BLaER1 treated with 17β-estradiol and CSF1 and Interleukin-3, amounts not matched to agents 10 nM and 100 nM (cell line): ENCODE measurements around the gene CCDC47.
A peak's percentile ranks its signal among the peaks of the same experiment; 100 is the strongest.
"Not testable (repeated sequence)": the region's sequence is repeated elsewhere in the genome, so short reads cannot be mapped to it uniquely, and the experiment has no call there.

Experiments used
- H3K27ac ChIP-seq, 11 experiments: shearing (Covaris generic); formaldehyde crosslinking; 2 replicates each; pipeline ENCODE4 v1.8.1; 2022
- H3K27me3 ChIP-seq, 11 experiments: shearing (Covaris generic); formaldehyde crosslinking; 2 replicates each; pipeline ENCODE4 v1.8.1; 2022
- H3K36me3 ChIP-seq, 11 experiments: shearing (Covaris generic); formaldehyde crosslinking; 2 replicates each; pipeline ENCODE4 v1.8.1; 2022
- H3K4me1 ChIP-seq, 10 experiments: shearing (Covaris generic); formaldehyde crosslinking; 2 replicates each; pipeline ENCODE4 v1.8.1; 2022
- H3K4me2 ChIP-seq, 11 experiments: shearing (Covaris generic); formaldehyde crosslinking; 2 replicates each; pipeline ENCODE4 v1.8.1; 2022
- H3K4me3 ChIP-seq, 10 experiments: shearing (Covaris generic); formaldehyde crosslinking; 2 replicates each; pipeline ENCODE4 v1.8.1; 2022
- H3K9ac ChIP-seq, 11 experiments: shearing (Covaris generic); formaldehyde crosslinking; 2 replicates each; pipeline ENCODE4 v1.8.1; 2022
- H3K9me3 ChIP-seq, 11 experiments: shearing (Covaris generic); formaldehyde crosslinking; replicated peaks in 1 of 11; 2 replicates each; pipeline ENCODE4 v1.8.1; 2022
- H4K20me1 ChIP-seq, 11 experiments: shearing (Covaris generic); formaldehyde crosslinking; 2 replicates each; pipeline ENCODE4 v1.8.1; 2022
- Cebpa-rat ChIP-seq, 11 experiments: shearing (Covaris generic); IDR thresholded peaks; 2 replicates each; pipeline ENCODE4 v1.8.1; 2022

The CCDC47 gene

GRCh38 chr17:63740464-63741142 lies 32.8 kb downstream of the CCDC47 start:
- no peak for TF ChIP-seq Cebpa-rat (IDR thresholded peaks at IDR 0.05)
- Histone ChIP-seq H3K9ac (peak overlapping the region; percentile 90 to 96 (median 93)), H3K9me3 (no peaks in the 10 kb centered on the region), H3K27ac (peak overlapping the region; percentile 82 to 93 (median 89)), H3K36me3 (peaks cover 3 to 34% (median 15%) of the 10 kb centered on the region in 11 experiments; a peak in 21 of 22 replicates), H3K27me3 (no peaks in the 10 kb centered on the region), H3K4me1 (peaks cover 24 to 53% (median 30%) of the 10 kb centered on the region in 10 experiments), H3K4me3 (peak overlapping the region; percentile 84 to 99 (median 88)), H3K4me2 (peak overlapping the region; percentile 80 to 94 (median 87)), H4K20me1 (peaks cover 0 to 13% (median 4%) of the 10 kb centered on the region in 11 experiments; a peak in 9 of 22 replicates)

- H3K9ac ChIP-seq: no peak overlapping the region
- no peak overlapping the region for H3K27ac ChIP-seq
- H3K9me3 ChIP-seq: no peaks in the 10 kb centered on the region
- H3K27me3 ChIP-seq: no peaks in the 10 kb centered on the region
- peaks cover 4 to 44% (median 25%) of the 10 kb centered on the region in 11 experiments; a peak in 18 of 22 replicates for H3K36me3 ChIP-seq
- no peak for TF ChIP-seq Cebpa-rat (IDR thresholded peaks at IDR 0.05)
- H3K4me2 ChIP-seq: peak overlapping the region in 3 of 11 experiments; percentile 46 to 70 (median 66); a peak in 6 of 22 replicates
- H3K4me1 ChIP-seq: peaks cover 7 to 57% (median 7%) of the 10 kb centered on the region in 10 experiments
- H4K20me1 ChIP-seq: peaks cover 0 to 46% (median 8%) of the 10 kb centered on the region in 11 experiments; a peak in 11 of 22 replicates
- H3K4me3 ChIP-seq: no peak overlapping the region
Observed at GRCh38 chr17:63735691-63736090, 37.7 kb downstream of the CCDC47 start.

GRCh38 chr17:63722403-63722802 lies 51.0 kb downstream of the CCDC47 start:
- Histone ChIP-seq H3K36me3 (peaks cover 59 to 99% (median 78%) of the 10 kb centered on the region in 11 experiments), H3K4me3 (no peak overlapping the region), H3K4me2 (no peak overlapping the region), H3K9me3 (no peaks in the 10 kb centered on the region), H3K27me3 (no peaks in the 10 kb centered on the region), H3K4me1 (peaks cover 0 to 4% (median 0%) of the 10 kb centered on the region in 10 experiments; a peak in 1 of 20 replicates), H3K9ac (no peak overlapping the region), H4K20me1 (peaks cover 0 to 3% (median 0%) of the 10 kb centered on the region in 11 experiments; a peak in 1 of 22 replicates), H3K27ac (no peak overlapping the region)
- TF ChIP-seq Cebpa-rat (IDR thresholded peaks at IDR 0.05): no peak

GRCh38 chr17:63720194-63720593 lies 53.2 kb downstream of the CCDC47 start:
- not testable (repeated sequence) for H3K4me2 ChIP-seq, H3K9me3 ChIP-seq, H3K27me3 ChIP-seq, H3K9ac ChIP-seq, H3K4me1 ChIP-seq, H3K4me3 ChIP-seq, H3K27ac ChIP-seq, H4K20me1 ChIP-seq
- peaks cover 51 to 99% (median 77%) of the 10 kb centered on the region in 11 experiments for H3K36me3 ChIP-seq

- no peak overlapping the region for H3K27ac ChIP-seq
- H3K36me3 ChIP-seq: peaks cover 50 to 99% (median 77%) of the 10 kb centered on the region in 11 experiments
- peaks cover 0 to 7% (median 1%) of the 10 kb centered on the region in 10 experiments; a peak in 10 of 20 replicates for H3K4me1 ChIP-seq
- H3K9ac ChIP-seq: no peak overlapping the region
- no peak for TF ChIP-seq Cebpa-rat (IDR thresholded peaks at IDR 0.05)
- no peaks in the 10 kb centered on the region for H3K9me3 ChIP-seq
- H3K4me3 ChIP-seq: no peak overlapping the region
- H3K27me3 ChIP-seq: no peaks in the 10 kb centered on the region
- no peak overlapping the region for H3K4me2 ChIP-seq
- no peaks in the 10 kb centered on the region; a peak in 1 of 22 replicates for H4K20me1 ChIP-seq
Observed at GRCh38 chr17:63718988-63719387, 54.4 kb downstream of the CCDC47 start.

GRCh38 chr17:63716426-63716825 lies 57.0 kb downstream of the CCDC47 start:
- no peak for TF ChIP-seq Cebpa-rat (IDR thresholded peaks at IDR 0.05)
- no peak overlapping the region for H3K9ac ChIP-seq
- no peaks in the 10 kb centered on the region; a peak in 1 of 22 replicates for H4K20me1 ChIP-seq
- peaks cover 0 to 16% (median 9%) of the 10 kb centered on the region in 10 experiments; a peak in 12 of 20 replicates for H3K4me1 ChIP-seq
- H3K27ac ChIP-seq: no peak overlapping the region
- H3K4me3 ChIP-seq: no peak overlapping the region
- no peaks in the 10 kb centered on the region for H3K27me3 ChIP-seq
- no peak overlapping the region for H3K4me2 ChIP-seq
- H3K9me3 ChIP-seq: no peaks in the 10 kb centered on the region
- H3K36me3 ChIP-seq: peaks cover 69 to 99% (median 88%) of the 10 kb centered on the region in 11 experiments

- H3K9me3 ChIP-seq: no peaks in the 10 kb centered on the region
- H3K4me3 ChIP-seq: no peak overlapping the region
- no peak overlapping the region for H3K27ac ChIP-seq
- H3K27me3 ChIP-seq: no peaks in the 10 kb centered on the region
- H3K4me2 ChIP-seq: peak overlapping the region in 1 of 11 experiments; percentile 52; a peak in 1 of 22 replicates
- H3K4me1 ChIP-seq: peaks cover 0 to 16% (median 9%) of the 10 kb centered on the region in 10 experiments; a peak in 12 of 20 replicates
- H4K20me1 ChIP-seq: peaks cover 0 to 4% (median 0%) of the 10 kb centered on the region in 11 experiments; a peak in 5 of 22 replicates
- H3K9ac ChIP-seq: peak overlapping the region in 1 of 11 experiments; percentile 11; a peak in 1 of 22 replicates
- H3K36me3 ChIP-seq: peaks cover 80 to 99% (median 91%) of the 10 kb centered on the region in 11 experiments
- no peak for TF ChIP-seq Cebpa-rat (IDR thresholded peaks at IDR 0.05)
Observed at GRCh38 chr17:63714550-63715277, 58.7 kb downstream of the CCDC47 start.

- H3K4me1 ChIP-seq: peaks cover 28 to 44% (median 37%) of the 10 kb centered on the region in 10 experiments
- H3K4me3 ChIP-seq: no peak overlapping the region
- peaks cover 84 to 99% (median 91%) of the 10 kb centered on the region in 11 experiments for H3K36me3 ChIP-seq
- no peak overlapping the region for H3K27ac ChIP-seq
- no peak overlapping the region for H3K4me2 ChIP-seq
- H3K9ac ChIP-seq: no peak overlapping the region
- peaks cover 0 to 33% (median 25%) of the 10 kb centered on the region in 11 experiments; a peak in 18 of 22 replicates for H4K20me1 ChIP-seq
- no peaks in the 10 kb centered on the region for H3K9me3 ChIP-seq
- TF ChIP-seq Cebpa-rat (IDR thresholded peaks at IDR 0.05): no peak
- no peaks in the 10 kb centered on the region for H3K27me3 ChIP-seq
Observed at GRCh38 chr17:63709110-63709509, 64.3 kb downstream of the CCDC47 start.

GRCh38 chr17:63707151-63707550 lies 66.2 kb downstream of the CCDC47 start:
- no peak overlapping the region for H3K9ac ChIP-seq
- H3K4me2 ChIP-seq: peak overlapping the region in 10 of 11 experiments; percentile 48 to 87 (median 66); a peak in 13 of 22 replicates
- H3K9me3 ChIP-seq: no peaks in the 10 kb centered on the region
- H3K4me1 ChIP-seq: peaks cover 46 to 53% (median 49%) of the 10 kb centered on the region in 10 experiments
- H3K4me3 ChIP-seq: no peak overlapping the region
- no peak for TF ChIP-seq Cebpa-rat (IDR thresholded peaks at IDR 0.05)
- peak overlapping the region in 2 of 11 experiments; percentile 19 to 23; a peak in 1 of 22 replicates for H3K27ac ChIP-seq
- no peaks in the 10 kb centered on the region for H3K27me3 ChIP-seq
- peaks cover 80 to 96% (median 90%) of the 10 kb centered on the region in 11 experiments for H3K36me3 ChIP-seq
- H4K20me1 ChIP-seq: peaks cover 0 to 53% (median 39%) of the 10 kb centered on the region in 11 experiments; a peak in 19 of 22 replicates
